Esophagus muscularis mucosa (tissue), 4 donors: Measurements from ENCODE around the gene PNPLA7. TPM values are rescaled to one million over a fixed set of nuclear protein-coding genes. Genes with fewer than 3 reads are reported as not detected.

Experiments used
- DNase-seq: peaks from one replicate; pipeline ENCODE4 v3.0.0-alpha.2; 2017; ENCODE audit errors: extremely low spot score
- H3K27ac ChIP-seq, 4 donors: fragments of 200-600 bp; sonication (generic); replicated peaks in 1 of 4; 1 replicate in 3 of 4; 2 replicates in 1 of 4; pipeline ENCODE4 v1.5.1; 2016 to 2019; ENCODE audit warnings: mild to moderate bottlenecking in 1 of 4
- H3K27me3 ChIP-seq, 4 donors: fragments of 200-600 bp; sonication (generic); one replicate each; pipeline versions ENCODE4 v1.5.1 to v1.6.0; 2016 to 2019
- H3K36me3 ChIP-seq, 4 donors: fragments of 200-600 bp; sonication (generic); one replicate each; pipeline ENCODE4 v1.5.1; 2016 to 2019
- H3K4me1 ChIP-seq, 4 donors: fragments of 200-600 bp; sonication (generic); one replicate each; pipeline ENCODE4 v1.5.1; 2016 to 2019
- H3K4me3 ChIP-seq, 4 donors: fragments of 200-600 bp; sonication (generic); 1 replicate in 2 of 4; 2 replicates in 2 of 4; pipeline ENCODE4 v1.5.1; 2016 to 2019; ENCODE audit warnings: mild to moderate bottlenecking in 4 of 4, moderate library complexity in 1 of 4
- H3K9me3 ChIP-seq, 4 donors: fragments of 200-600 bp; sonication (generic); 1 replicate in 3 of 4; 2 replicates in 1 of 4; pipeline ENCODE4 v1.5.1; 2016 to 2019
- CTCF ChIP-seq, 3 experiments: fragments of 200-600 bp in 2 of 3; fragments of 450-650 bp in 1 of 3; sonication (generic) in 2 of 3; IDR thresholded peaks; one replicate each; pipeline ENCODE4 v1.5.1; 2017 to 2019; ENCODE audit warnings: antibody characterized with exemption in 3 of 3, mild to moderate bottlenecking in 2 of 3, moderate library complexity in 1 of 3
- EP300 ChIP-seq: sonication (generic); formaldehyde crosslinking; IDR thresholded peaks from one replicate; pipeline ENCODE4 v1.6.1; 2017; ENCODE audit warnings: antibody characterized with exemption
- POLR2A ChIP-seq: fragments of 450-650 bp; IDR thresholded peaks from one replicate; pipeline ENCODE4 v1.6.1; 2017; ENCODE audit warnings: antibody characterized with exemption, moderate library complexity, mild to moderate bottlenecking, low read depth
- POLR2AphosphoS5 ChIP-seq, 2 donors: sonication (generic); formaldehyde crosslinking; IDR thresholded peaks; one replicate each; pipeline ENCODE4 v1.6.1; 2017; ENCODE audit warnings: antibody characterized with exemption in 2 of 2
- WGBS: methylation state at CpG from one replicate; pipeline ENCODE4 v1.1.5; 2018; 5-methylcytosine and 5-hydroxymethylcytosine counted together
- intact Hi-C: fragments of 100-400 bp; cut with DNase I; formaldehyde crosslinking; loops from one replicate; pipeline ENCODE4 v1.15.1; 2023
- total RNA-seq, 4 donors: library from RNA; depleted of rRNA; stranded (reverse); fragments of >200 nt; gene quantifications; one replicate each; pipeline versions ENCODE4 v1.1.0 to v1.2.1, GENCODE V29; 2016

The PNPLA7 gene
- total RNA-seq, 4 donors from 2014 or later, result 3.0 to 6.2 (median 4.0) TPM

- H3K4me1 ChIP-seq, result peaks cover 5 to 14% (median 11%) of the 10 kb centered on the region in 4 donors
- peaks cover 0 to 2% (median 0%) of the 10 kb centered on the region in 4 donors for H3K36me3 ChIP-seq
- WGBS, result 65% methylated on average over 17 of the region's 17 CpGs
- no peaks in the 10 kb centered on the region for H3K27me3 ChIP-seq
- TF ChIP-seq CTCF (IDR thresholded peaks at IDR 0.05) (no peak), EP300 (no peak), POLR2A (no peak), POLR2AphosphoS5 (IDR thresholded peaks at IDR 0.05) (no peak)
- no peak overlapping the region for H3K27ac ChIP-seq
- no peak for DNase-seq
- no peak overlapping the region for H3K4me3 ChIP-seq
- intact Hi-C loops, result no loop called here
- H3K9me3 ChIP-seq, result no peaks in the 10 kb centered on the region
Observed at GRCh38 chr9:137531099-137531765, 19.0 kb downstream of the PNPLA7 start.

GRCh38 chr9:137530331-137530730 is 19.9 kb downstream of the PNPLA7 start:
- 68% methylated on average over 5 of the region's 5 CpGs for WGBS
- DNase-seq, result no peak
- no peaks in the 10 kb centered on the region for H3K9me3 ChIP-seq
- H3K27ac ChIP-seq, result no peak overlapping the region
- H3K4me1 ChIP-seq, result peaks cover 5 to 15% (median 10%) of the 10 kb centered on the region in 4 donors
- H3K4me3 ChIP-seq, result no peak overlapping the region
- H3K36me3 ChIP-seq, result no peaks in the 10 kb centered on the region
- TF ChIP-seq EP300 (no peak), POLR2A (no peak), POLR2AphosphoS5 (IDR thresholded peaks at IDR 0.05) (no peak), CTCF (IDR thresholded peaks at IDR 0.05) (no peak)
- no peaks in the 10 kb centered on the region for H3K27me3 ChIP-seq
- intact Hi-C loops, result no loop called here

- Histone ChIP-seq H3K36me3 (peaks cover 0 to 16% (median 7%) of the 10 kb centered on the region in 4 donors), H3K9me3 (no peaks in the 10 kb centered on the region), H3K4me3 (no peak overlapping the region), H3K4me1 (peaks cover 0 to 4% (median 2%) of the 10 kb centered on the region in 4 donors), H3K27ac (no peak overlapping the region), H3K27me3 (no peaks in the 10 kb centered on the region)
- WGBS, result 86% methylated on average over 5 of the region's 5 CpGs
- no peak for TF ChIP-seq EP300
- TF ChIP-seq POLR2AphosphoS5 (IDR thresholded peaks at IDR 0.05), result no peak
- TF ChIP-seq CTCF (IDR thresholded peaks at IDR 0.05), result no peak
- no peak for TF ChIP-seq POLR2A
- intact Hi-C loops, result loop anchor here (10.0 kb wide), 3 partner anchors 60 to 230 kb away; partner anchors contain the start of genes EXD3 and NOXA1
- no peak for DNase-seq
Observed at GRCh38 chr9:137524981-137525317, 25.3 kb downstream of the PNPLA7 start.

- peaks cover 0 to 4% (median 2%) of the 10 kb centered on the region in 4 donors for H3K4me1 ChIP-seq
- no peaks in the 10 kb centered on the region for H3K9me3 ChIP-seq
- H3K27me3 ChIP-seq, result no peaks in the 10 kb centered on the region
- intact Hi-C loops, result loop anchor here (10.0 kb wide), 3 partner anchors 60 to 230 kb away; partner anchors contain the start of genes EXD3 and NOXA1
- WGBS, result 95% methylated on average over 24 of the region's 33 CpGs
- no peak overlapping the region for H3K27ac ChIP-seq
- H3K36me3 ChIP-seq, result peaks cover 0 to 21% (median 9%) of the 10 kb centered on the region in 4 donors
- H3K4me3 ChIP-seq, result no peak overlapping the region
- DNase-seq, result no peak
- TF ChIP-seq POLR2A (no peak), POLR2AphosphoS5 (IDR thresholded peaks at IDR 0.05) (no peak), EP300 (no peak), CTCF (IDR thresholded peaks at IDR 0.05) (no peak)
Observed at GRCh38 chr9:137524161-137524980, 25.8 kb downstream of the PNPLA7 start.
